Progenitor cell of endocrine pancreas (in vitro differentiated cells): ENCODE data around the gene PRDX5. TPM values are rescaled to one million over a fixed set of nuclear protein-coding genes. Genes with fewer than 3 reads are reported as not detected.

ENCODE experiments used
- DNase-seq: peaks from one replicate; pipeline ENCODE4 v3.0.0; 2021; ENCODE audit warnings: low spot score; ENCODE audit not compliant: unreplicated experiment
- H3K27ac Mint-ChIP-seq: 2 replicates; pipeline ENCODE4 v1.8.0; 2021; ENCODE audit warnings: mild to moderate bottlenecking, moderate library complexity, mixed read lengths
- H3K27me3 Mint-ChIP-seq: 2 replicates; pipeline ENCODE4 v1.8.0; 2021; ENCODE audit warnings: mixed read lengths
- H3K36me3 Mint-ChIP-seq: 2 replicates; pipeline ENCODE4 v1.8.0; 2022; ENCODE audit warnings: mixed read lengths; ENCODE audit not compliant: insufficient read depth
- H3K4me1 Mint-ChIP-seq: 2 replicates; pipeline ENCODE4 v1.8.0; 2021; ENCODE audit warnings: low read depth, mixed read lengths
- H3K4me3 Mint-ChIP-seq: 2 replicates; pipeline ENCODE4 v1.8.0; 2021; ENCODE audit warnings: low read depth, mild to moderate bottlenecking, moderate library complexity, mixed read lengths
- H3K9me3 Mint-ChIP-seq: 2 replicates; pipeline ENCODE4 v1.8.0; 2021; ENCODE audit warnings: low read depth, mixed read lengths
- total RNA-seq: library from RNA; stranded (reverse); gene quantifications from 2 replicates; pipeline ENCODE4 v1.2.1, GENCODE V29; 2021
- TF ChIP-seq, protein P1 (sequence below): fragments of 200-600 bp; sonication (generic); IDR thresholded peaks from one replicate; pipeline ENCODE4 v1.5.0; 2021; ENCODE audit warnings: antibody characterized with exemption, mild to moderate bottlenecking; ENCODE audit not compliant: unreplicated experiment

PRDX5 gene
- total RNA-seq, 1 donor from 2014 or later: 171 TPM

DNA sequence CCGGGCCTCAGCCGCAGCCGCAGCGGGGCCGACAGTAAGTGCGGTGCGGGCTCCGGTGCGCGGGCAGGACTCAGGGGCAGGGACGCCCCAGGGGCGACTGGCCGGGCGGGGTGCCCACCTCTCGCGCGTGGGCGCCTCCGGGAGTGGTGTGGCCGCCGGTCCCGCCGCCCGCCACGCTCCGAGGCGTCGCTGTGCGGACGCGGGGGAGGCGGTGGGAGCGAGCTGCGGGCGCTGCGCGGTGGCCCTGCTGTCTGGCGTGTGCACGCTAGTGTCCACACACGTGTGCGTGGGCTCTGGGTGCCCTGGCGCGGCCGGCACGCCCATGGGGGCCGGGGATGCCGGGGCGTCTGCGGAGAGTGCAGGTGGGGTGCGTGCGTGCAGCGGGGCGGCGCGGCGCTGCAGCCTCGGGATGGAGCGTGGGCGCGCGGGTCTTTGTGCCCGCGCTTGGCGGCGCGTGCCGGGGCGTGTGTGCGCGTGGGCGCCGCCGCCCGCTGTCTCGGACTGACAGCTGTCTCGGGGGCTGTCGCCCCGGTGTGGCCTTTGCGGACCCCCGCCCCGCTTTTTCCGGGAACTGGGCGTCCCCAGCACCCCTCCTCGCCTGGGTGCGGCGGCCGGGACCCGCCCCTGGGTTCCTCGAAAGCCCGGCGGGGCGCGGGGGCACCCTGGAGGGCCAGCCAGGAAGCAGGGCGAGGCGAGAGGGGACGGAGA lies 26.0 kb upstream of the PRDX5 start:
- DNase-seq: no peak
- H3K27ac Mint-ChIP-seq: no peak overlapping the region
- H3K36me3 Mint-ChIP-seq: peaks cover 6% of the 10 kb centered on the region
- no peaks in the 10 kb centered on the region for H3K9me3 Mint-ChIP-seq
- H3K4me3 Mint-ChIP-seq: no peak overlapping the region
- peaks cover 1% of the 10 kb centered on the region for H3K4me1 Mint-ChIP-seq
- TF ChIP-seq, protein P1, sequence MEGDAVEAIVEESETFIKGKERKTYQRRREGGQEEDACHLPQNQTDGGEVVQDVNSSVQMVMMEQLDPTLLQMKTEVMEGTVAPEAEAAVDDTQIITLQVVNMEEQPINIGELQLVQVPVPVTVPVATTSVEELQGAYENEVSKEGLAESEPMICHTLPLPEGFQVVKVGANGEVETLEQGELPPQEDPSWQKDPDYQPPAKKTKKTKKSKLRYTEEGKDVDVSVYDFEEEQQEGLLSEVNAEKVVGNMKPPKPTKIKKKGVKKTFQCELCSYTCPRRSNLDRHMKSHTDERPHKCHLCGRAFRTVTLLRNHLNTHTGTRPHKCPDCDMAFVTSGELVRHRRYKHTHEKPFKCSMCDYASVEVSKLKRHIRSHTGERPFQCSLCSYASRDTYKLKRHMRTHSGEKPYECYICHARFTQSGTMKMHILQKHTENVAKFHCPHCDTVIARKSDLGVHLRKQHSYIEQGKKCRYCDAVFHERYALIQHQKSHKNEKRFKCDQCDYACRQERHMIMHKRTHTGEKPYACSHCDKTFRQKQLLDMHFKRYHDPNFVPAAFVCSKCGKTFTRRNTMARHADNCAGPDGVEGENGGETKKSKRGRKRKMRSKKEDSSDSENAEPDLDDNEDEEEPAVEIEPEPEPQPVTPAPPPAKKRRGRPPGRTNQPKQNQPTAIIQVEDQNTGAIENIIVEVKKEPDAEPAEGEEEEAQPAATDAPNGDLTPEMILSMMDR: no peak
- H3K27me3 Mint-ChIP-seq: peaks cover 61% of the 10 kb centered on the region

GRCh38 chr11:64292460-64293254 lies 25.3 kb upstream of the PRDX5 start:
- H3K9me3 Mint-ChIP-seq: no peaks in the 10 kb centered on the region
- no peak overlapping the region for H3K27ac Mint-ChIP-seq
- no peaks in the 10 kb centered on the region for H3K4me1 Mint-ChIP-seq
- H3K36me3 Mint-ChIP-seq: peaks cover 6% of the 10 kb centered on the region
- TF ChIP-seq, protein P1: no peak
- DNase-seq: no peak
- no peak overlapping the region for H3K4me3 Mint-ChIP-seq
- H3K27me3 Mint-ChIP-seq: peaks cover 69% of the 10 kb centered on the region

- no peak overlapping the region for H3K4me3 Mint-ChIP-seq
- H3K36me3 Mint-ChIP-seq: peaks cover 2% of the 10 kb centered on the region
- peaks cover 2% of the 10 kb centered on the region for H3K4me1 Mint-ChIP-seq
- DNase-seq: no peak
- H3K9me3 Mint-ChIP-seq: no peaks in the 10 kb centered on the region
- no peak overlapping the region for H3K27ac Mint-ChIP-seq
- peaks cover 84% of the 10 kb centered on the region for H3K27me3 Mint-ChIP-seq
- TF ChIP-seq, protein P1: no peak
Observed at GRCh38 chr11:64294774-64295173, 23.1 kb upstream of the PRDX5 start.

DNA sequence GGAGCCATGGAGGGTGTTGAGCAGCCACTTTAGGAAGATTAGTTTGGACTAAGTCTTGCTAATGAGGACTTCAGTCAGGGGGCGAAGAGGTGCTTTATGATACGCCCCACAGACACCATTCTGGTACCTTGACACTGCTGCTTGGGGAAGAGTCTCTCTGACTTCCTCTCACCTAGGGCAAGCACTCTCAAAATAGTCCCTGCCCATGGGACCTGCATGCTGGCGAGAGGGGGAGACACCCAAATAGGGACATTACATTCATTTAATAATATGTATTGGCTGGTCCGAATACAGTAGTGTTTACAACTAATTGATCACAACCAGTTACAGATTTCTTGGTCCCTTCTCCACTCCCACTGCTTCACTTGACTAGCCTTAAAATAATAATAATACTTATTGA lies 22.2 kb upstream of the PRDX5 start:
- Mint-ChIP-seq H3K27me3 (peaks cover 84% of the 10 kb centered on the region), H3K9me3 (no peaks in the 10 kb centered on the region), H3K27ac (no peak overlapping the region), H3K4me3 (no peak overlapping the region), H3K36me3 (peaks cover 2% of the 10 kb centered on the region), H3K4me1 (peaks cover 5% of the 10 kb centered on the region)
- DNase-seq: no peak
- TF ChIP-seq, protein P1: no peak

- Mint-ChIP-seq H3K9me3 (no peaks in the 10 kb centered on the region), H3K4me3 (no peak overlapping the region), H3K4me1 (peaks cover 5% of the 10 kb centered on the region), H3K27me3 (peaks cover 84% of the 10 kb centered on the region), H3K27ac (no peak overlapping the region), H3K36me3 (peaks cover 2% of the 10 kb centered on the region)
- TF ChIP-seq, protein P1: no peak
- no peak for DNase-seq
Observed at GRCh38 chr11:64296236-64296635, 21.7 kb upstream of the PRDX5 start.
